GM12891 (cell line): Measurements from ENCODE around the gene HSD17B11.

ENCODE experiments used
- POLR2A ChIP-seq: IDR thresholded peaks from 2 replicates; pipeline ENCODE4 v1.6.1; 2011; ENCODE audit warnings: low read depth, low read length, control low read depth
- POLR2AphosphoS5 ChIP-seq: IDR thresholded peaks from 2 replicates; pipeline ENCODE4 v1.6.1; 2011; ENCODE audit warnings: low read depth, low read length, control low read depth
- SPI1 ChIP-seq: IDR thresholded peaks from 2 replicates; pipeline ENCODE4 v1.6.1; 2011; ENCODE audit warnings: low read depth, low read length, control low read depth
- TAF1 ChIP-seq: IDR thresholded peaks from 2 replicates; pipeline ENCODE4 v1.6.1; 2011; ENCODE audit warnings: low read depth, low read length, control low read depth

DNA sequence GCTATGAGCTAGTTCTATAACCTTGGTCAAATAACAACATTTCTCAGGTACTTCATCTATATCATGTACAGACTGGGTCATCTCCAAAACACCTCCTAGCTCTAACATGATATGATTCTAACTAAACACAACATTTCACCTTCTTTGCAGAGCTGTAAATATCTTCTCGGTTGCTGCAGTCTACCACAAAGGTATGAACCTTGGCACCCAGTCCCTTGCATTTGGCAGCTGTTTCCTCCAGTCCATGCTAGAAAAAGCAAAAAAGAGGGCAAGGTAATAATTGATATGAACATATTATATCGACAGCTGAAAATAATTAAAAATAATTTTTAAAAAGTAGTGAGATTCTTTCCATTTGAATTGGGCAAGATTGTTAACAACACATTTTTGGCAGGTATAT, 8.9 kb downstream of the HSD17B11 start:
- TF ChIP-seq POLR2A = no peak
- no peak for TF ChIP-seq POLR2AphosphoS5
- TF ChIP-seq TAF1 = no peak
- TF ChIP-seq SPI1 = no peak
